GM18870 (cell line): ENCODE measurements around the gene KNL1.
"Not testable (repeated sequence)": the region's sequence is repeated elsewhere in the genome, so short reads cannot be mapped to it uniquely, and the experiment has no call there.

Experiments
- ATAC-seq: cut with Tn5 transposase; IDR thresholded peaks from one replicate; pipeline ENCODE4 v1.9.1; 2021; ENCODE audit warnings: moderate library complexity; ENCODE audit not compliant: unreplicated experiment

KNL1 gene, protein sequence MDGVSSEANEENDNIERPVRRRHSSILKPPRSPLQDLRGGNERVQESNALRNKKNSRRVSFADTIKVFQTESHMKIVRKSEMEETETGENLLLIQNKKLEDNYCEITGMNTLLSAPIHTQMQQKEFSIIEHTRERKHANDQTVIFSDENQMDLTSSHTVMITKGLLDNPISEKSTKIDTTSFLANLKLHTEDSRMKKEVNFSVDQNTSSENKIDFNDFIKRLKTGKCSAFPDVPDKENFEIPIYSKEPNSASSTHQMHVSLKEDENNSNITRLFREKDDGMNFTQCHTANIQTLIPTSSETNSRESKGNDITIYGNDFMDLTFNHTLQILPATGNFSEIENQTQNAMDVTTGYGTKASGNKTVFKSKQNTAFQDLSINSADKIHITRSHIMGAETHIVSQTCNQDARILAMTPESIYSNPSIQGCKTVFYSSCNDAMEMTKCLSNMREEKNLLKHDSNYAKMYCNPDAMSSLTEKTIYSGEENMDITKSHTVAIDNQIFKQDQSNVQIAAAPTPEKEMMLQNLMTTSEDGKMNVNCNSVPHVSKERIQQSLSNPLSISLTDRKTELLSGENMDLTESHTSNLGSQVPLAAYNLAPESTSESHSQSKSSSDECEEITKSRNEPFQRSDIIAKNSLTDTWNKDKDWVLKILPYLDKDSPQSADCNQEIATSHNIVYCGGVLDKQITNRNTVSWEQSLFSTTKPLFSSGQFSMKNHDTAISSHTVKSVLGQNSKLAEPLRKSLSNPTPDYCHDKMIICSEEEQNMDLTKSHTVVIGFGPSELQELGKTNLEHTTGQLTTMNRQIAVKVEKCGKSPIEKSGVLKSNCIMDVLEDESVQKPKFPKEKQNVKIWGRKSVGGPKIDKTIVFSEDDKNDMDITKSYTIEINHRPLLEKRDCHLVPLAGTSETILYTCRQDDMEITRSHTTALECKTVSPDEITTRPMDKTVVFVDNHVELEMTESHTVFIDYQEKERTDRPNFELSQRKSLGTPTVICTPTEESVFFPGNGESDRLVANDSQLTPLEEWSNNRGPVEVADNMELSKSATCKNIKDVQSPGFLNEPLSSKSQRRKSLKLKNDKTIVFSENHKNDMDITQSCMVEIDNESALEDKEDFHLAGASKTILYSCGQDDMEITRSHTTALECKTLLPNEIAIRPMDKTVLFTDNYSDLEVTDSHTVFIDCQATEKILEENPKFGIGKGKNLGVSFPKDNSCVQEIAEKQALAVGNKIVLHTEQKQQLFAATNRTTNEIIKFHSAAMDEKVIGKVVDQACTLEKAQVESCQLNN (N-terminal part only)

DNA sequence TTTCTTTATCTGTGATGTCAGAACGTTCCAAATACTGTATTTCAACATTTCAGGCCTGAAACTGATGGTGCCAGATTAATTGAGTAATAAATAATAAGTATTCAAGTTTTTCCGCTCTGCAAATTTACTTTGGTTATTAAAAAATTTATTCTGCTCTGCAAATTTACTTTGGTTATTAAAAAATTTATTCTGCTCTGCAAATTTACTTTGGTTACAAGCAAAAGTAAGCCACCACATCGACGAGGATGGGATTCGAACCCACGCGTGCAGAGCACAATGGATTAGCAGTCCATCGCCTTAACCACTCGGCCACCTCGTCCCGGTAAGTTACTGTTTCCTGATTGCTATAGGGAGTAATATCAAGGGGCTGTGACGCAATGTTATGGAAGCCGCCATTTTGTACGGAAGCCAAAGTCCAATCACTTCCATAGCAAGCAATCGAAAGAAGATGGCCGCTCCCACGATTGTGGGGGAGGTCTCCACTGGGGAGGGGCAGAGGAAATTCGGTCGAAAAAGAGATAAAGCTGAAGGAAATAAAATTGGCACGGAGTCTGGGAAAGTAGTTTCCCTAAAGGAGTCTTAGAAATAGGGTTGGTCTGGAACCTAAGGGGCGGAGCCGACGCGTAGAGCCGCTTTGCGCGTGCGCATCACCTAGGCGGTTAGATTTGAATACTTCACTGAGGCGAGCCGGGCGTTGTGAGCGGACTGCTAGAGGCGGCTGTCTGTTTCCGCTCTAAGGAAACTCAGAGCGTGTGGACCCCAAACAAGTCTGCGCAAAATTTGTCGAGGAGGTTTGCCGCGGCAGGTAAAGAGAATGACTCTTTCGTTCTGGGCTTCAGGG lies at the start of gene KNL1:
Gene KNL1 (plus strand): TSS at position 662 of the 841 bp plus-strand sequence. CDS start 8,683 bp downstream, outside the sequence.
- ATAC-seq = peak; percentile 71

GRCh38 chr15:40545457-40545856 lies 48.6 kb upstream of the KNL1 start:
- no peak for ATAC-seq

- no peak for ATAC-seq
Observed at GRCh38 chr15:40548610-40549009, 45.4 kb upstream of the KNL1 start.

- ATAC-seq = no peak
Observed at GRCh38 chr15:40549894-40550293, 44.2 kb upstream of the KNL1 start.

DNA sequence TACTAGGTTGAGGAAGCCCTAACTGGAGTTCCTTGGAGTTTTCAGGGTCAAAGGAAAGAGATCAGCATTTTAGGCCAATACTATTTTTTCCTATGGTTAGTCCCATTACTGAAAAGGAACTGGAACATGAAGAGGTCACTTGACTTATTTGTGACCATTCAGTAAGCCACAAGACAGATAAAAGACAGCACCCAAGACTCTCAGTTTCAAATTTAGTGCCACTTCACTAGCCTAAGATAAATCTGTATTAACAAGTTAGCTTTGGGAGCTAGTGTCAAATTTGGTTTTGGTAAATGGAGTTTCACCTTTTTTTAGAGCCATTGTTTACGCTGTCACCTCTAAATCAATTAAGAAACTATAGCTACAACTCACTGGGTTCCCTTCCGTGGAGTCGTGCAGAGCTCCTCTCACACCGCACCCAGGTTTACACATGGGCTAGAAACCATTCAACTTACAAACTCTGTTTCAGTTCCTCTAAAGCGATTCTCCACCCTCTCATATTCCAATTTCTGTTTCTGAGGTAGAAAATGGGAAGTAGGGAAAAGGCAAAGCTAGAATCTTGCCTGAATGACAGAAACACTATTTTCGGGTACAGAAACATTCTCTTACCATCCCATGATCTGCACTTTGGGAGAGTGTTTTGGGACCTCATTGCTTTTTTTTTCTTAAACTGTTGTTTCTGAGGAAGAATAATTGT lies 43.6 kb upstream of the KNL1 start:
- ATAC-seq = peak; percentile 48

GRCh38 chr15:40554161-40554525 lies 39.9 kb upstream of the KNL1 start:
- no peak for ATAC-seq

DNA sequence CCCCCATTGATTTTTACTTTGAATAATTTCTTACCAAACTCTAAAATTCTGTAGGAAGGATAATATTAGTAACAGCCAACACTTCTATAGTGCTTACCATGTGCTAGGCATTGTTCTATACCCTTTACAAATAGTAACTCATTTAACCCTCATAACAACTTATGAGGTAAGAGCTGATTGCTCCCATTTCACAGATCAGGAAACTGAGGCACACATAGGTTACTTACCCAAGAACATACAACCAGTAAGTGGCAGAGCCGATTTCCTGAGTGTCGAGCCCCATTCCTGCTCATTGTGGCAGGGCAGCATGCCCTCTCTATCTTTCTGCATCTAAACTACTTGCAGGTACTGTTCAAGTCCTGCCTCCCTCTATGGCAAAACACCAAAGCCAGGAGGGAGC lies 38.2 kb upstream of the KNL1 start:
- no peak for ATAC-seq

- ATAC-seq = no peak
Observed at GRCh38 chr15:40558952-40559742, 34.9 kb upstream of the KNL1 start.

DNA sequence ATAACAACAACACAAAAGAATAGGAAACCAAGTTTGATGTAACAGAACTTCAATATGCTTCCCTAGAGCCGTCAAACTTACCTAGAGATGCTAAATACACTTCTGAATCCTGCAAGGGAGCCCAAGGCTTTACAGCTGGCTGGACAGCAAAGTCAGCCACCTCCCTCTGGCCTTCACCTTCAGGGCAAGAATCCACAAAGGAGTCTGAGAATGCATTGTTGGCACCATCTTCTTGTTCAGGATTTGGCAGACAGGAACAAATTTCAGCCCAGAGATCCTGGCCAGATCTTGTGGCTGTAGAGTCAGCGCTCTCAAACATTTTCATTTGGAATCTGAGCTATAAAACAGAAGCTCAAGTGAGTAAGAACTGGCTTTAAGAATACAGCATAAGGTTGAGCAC lies 31.4 kb upstream of the KNL1 start:
- no peak for ATAC-seq

DNA sequence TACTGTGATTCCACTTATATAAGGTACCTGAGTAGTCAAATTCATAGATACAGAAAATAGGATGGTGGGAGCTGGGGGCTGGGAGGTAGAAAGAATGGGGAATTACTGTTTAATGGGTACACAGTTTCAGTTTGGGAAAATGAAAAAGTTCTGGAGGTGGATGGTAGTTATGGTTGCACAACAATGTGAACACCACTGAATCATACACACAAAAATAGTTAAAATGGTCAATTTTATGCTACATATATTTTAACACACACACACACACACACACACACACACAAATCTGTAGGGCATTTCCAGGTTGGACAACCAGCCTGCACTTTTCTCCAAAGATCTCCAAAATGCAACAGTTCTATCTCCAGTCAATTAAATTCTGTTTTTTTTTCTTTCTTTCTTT lies 30.6 kb upstream of the KNL1 start:
- ATAC-seq = no peak

- peak; percentile 89 for ATAC-seq
Observed at GRCh38 chr15:40564591-40565332, 29.3 kb upstream of the KNL1 start, which contains the start of gene CCDC32. Gene CCDC32, minus strand, starts transcription at chr15:40565042. Its CDS starts 2,027 bp downstream, at chr15:40563015.

DNA sequence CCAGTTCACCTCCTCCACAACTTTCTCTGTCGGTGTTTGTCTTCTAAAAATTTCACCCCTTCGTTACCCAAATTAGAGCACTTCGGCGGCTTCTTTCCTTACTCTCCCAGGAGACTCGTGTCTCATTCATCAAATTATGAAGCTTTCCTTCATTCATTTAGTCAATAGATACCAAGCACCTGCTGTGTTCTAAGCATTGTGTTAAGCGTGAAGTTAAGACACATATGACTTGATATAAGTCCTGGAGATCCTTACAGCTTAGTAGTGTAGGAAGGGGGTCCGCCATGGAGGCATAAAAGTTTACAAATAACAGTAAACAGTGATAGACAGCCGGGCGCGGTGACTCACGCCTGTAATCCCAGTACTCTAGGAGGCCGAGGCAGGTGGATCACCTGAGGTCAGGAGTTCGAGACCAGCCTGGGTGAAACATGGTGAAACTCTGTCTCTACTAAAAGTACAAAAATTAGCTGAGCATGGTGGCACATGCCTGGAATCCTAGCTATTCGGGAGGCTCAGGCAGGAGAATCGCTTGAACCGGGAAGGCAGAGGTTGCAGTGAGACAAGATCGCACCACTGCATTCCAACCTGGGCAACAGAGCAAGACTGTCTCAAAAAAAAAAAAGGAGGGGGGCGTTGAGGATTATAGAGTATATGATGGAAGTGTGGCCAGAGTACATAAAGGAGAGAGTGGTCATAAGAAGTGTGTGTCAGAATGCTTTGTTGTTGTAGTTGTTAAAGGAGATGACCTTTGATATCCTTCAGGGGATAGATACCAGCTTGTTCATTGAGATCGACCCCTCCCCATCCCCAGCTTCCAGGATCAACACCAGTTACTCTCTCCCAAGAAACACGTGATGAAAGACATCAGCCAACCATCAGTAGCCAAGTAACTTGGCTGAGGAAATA lies 28.5 kb upstream of the KNL1 start:
- ATAC-seq = no peak

DNA sequence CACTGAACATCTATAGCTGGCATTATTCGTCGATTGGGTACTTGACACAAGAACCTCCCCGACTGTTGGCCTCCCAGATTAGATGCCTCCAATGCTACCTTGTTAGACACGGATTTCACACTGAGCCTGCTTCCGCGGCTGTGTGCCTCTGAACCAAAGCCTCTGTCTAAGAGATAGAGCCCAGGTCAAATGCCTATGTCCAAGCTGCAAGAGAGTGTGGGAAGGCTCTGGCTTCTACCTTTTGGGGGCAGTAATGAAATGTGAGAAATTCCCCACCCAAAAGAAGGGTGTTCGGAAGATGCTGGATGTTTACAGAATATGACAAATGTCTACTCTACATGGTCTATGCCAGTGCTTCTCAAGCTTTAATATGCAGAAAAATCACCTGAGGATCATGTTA lies 26.9 kb upstream of the KNL1 start:
- no peak for ATAC-seq

- no peak for ATAC-seq
Observed at GRCh38 chr15:40569129-40569953, 24.7 kb upstream of the KNL1 start, which contains the start of gene RPUSD2. Gene RPUSD2, plus strand, starts transcription at chr15:40569299. Its CDS starts 39 bp downstream, at chr15:40569338.

- no peak for ATAC-seq
Observed at GRCh38 chr15:40575113-40575512, 18.9 kb upstream of the KNL1 start.

DNA sequence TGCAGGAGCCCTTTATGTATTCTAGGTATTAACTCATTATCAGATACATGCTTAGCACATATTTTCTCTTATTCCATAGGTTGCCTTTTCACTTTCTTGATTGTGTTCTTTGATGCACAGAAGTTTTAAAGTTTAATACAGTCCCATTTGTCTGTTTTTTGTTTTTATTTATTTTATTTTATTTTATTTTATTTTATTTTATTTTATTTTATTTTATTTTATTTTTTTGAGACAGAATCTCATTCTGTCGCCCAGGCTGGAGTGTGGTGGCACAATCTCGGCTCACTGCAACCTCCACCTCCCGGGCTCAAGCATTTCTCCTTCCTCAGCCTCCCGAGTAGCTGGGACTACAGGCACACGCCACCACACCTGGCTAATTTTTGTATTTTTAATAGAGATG lies 17.1 kb upstream of the KNL1 start:
- ATAC-seq = not testable (repeated sequence)
